Glutamatergic neuron (in vitro differentiated cells): Measurements from ENCODE around the gene DENND2C. TPM values are rescaled to one million over a fixed set of nuclear protein-coding genes. Genes with fewer than 3 reads are reported as not detected.

Experiments used
- DNase-seq: peaks from one replicate; pipeline ENCODE4 v3.0.0; 2022
- H3K27ac Mint-ChIP-seq: one replicate; pipeline ENCODE4 v1.8.0; 2020; ENCODE audit warnings: mild to moderate bottlenecking, mixed read lengths, inconsistent platforms; ENCODE audit not compliant: unreplicated experiment
- H3K27me3 Mint-ChIP-seq: one replicate; pipeline ENCODE4 v1.8.0; 2020; ENCODE audit warnings: mild to moderate bottlenecking, moderate library complexity, mixed read lengths, inconsistent platforms; ENCODE audit not compliant: unreplicated experiment
- H3K36me3 Mint-ChIP-seq: one replicate; pipeline ENCODE4 v1.8.0; 2020; ENCODE audit warnings: mild to moderate bottlenecking, mixed read lengths, inconsistent platforms; ENCODE audit not compliant: unreplicated experiment
- H3K4me1 Mint-ChIP-seq: one replicate; pipeline ENCODE4 v1.8.0; 2020; ENCODE audit warnings: mild to moderate bottlenecking, low read depth, mixed read lengths, inconsistent platforms; ENCODE audit not compliant: unreplicated experiment
- H3K4me3 Mint-ChIP-seq: one replicate; pipeline ENCODE4 v1.8.0; 2020; ENCODE audit warnings: mild to moderate bottlenecking, mixed read lengths, inconsistent platforms; ENCODE audit not compliant: unreplicated experiment
- H3K9me3 Mint-ChIP-seq: one replicate; pipeline ENCODE4 v1.8.0; 2020; ENCODE audit warnings: mild to moderate bottlenecking, moderate library complexity, mixed read lengths, inconsistent platforms; ENCODE audit not compliant: unreplicated experiment
- CTCF ChIP-seq: fragments of 200-600 bp; sonication (generic); IDR thresholded peaks from one replicate; pipeline ENCODE4 v1.5.0; 2021; ENCODE audit not compliant: partially characterized antibody, unreplicated experiment
- total RNA-seq: library from RNA; stranded (reverse); fragmentation: NEBNext Ultra II Directional; extraction: Animal tissue kit (Norgen Biotek cat#: 25700); gene quantifications from one replicate; pipeline ENCODE4 v1.2.1, GENCODE V29; 2021; ENCODE audit not compliant: unreplicated experiment

The DENND2C gene
- total RNA-seq, 1 donor from 2014 or later = 0.54 TPM

- H3K36me3 Mint-ChIP-seq = no peaks in the 10 kb centered on the region
- H3K4me1 Mint-ChIP-seq = no peaks in the 10 kb centered on the region
- no peaks in the 10 kb centered on the region for H3K27me3 Mint-ChIP-seq
- TF ChIP-seq CTCF = no peak
- no peak overlapping the region for H3K4me3 Mint-ChIP-seq
- no peaks in the 10 kb centered on the region for H3K9me3 Mint-ChIP-seq
- H3K27ac Mint-ChIP-seq = no peak overlapping the region
- no peak for DNase-seq
These were observed 59.2 kb downstream of the DENND2C start for GRCh38 chr1:114610546-114611245.

GRCh38 chr1:114609826-114610225, 60.0 kb downstream of the DENND2C start:
- no peak overlapping the region for H3K4me3 Mint-ChIP-seq

GRCh38 chr1:114609026-114609425, 60.8 kb downstream of the DENND2C start:
- no peaks in the 10 kb centered on the region for H3K27me3 Mint-ChIP-seq
- no peak overlapping the region for H3K4me3 Mint-ChIP-seq
- H3K27ac Mint-ChIP-seq = no peak overlapping the region
- H3K4me1 Mint-ChIP-seq = no peaks in the 10 kb centered on the region
- TF ChIP-seq CTCF = no peak
- no peak for DNase-seq
- H3K9me3 Mint-ChIP-seq = no peaks in the 10 kb centered on the region
- H3K36me3 Mint-ChIP-seq = no peaks in the 10 kb centered on the region

More at GRCh38 chr1:114609826-114610225, 60.0 kb downstream of the DENND2C start:
- no peak for TF ChIP-seq CTCF
- DNase-seq = no peak
- Mint-ChIP-seq H3K27me3 (no peaks in the 10 kb centered on the region), H3K9me3 (no peaks in the 10 kb centered on the region), H3K36me3 (no peaks in the 10 kb centered on the region), H3K27ac (no peak overlapping the region), H3K4me1 (no peaks in the 10 kb centered on the region)

GRCh38 chr1:114607223-114607622, 62.6 kb downstream of the DENND2C start:
- Mint-ChIP-seq H3K27me3 (no peaks in the 10 kb centered on the region), H3K4me1 (no peaks in the 10 kb centered on the region), H3K36me3 (no peaks in the 10 kb centered on the region), H3K27ac (no peak overlapping the region), H3K9me3 (no peaks in the 10 kb centered on the region), H3K4me3 (no peak overlapping the region)
- TF ChIP-seq CTCF = no peak
- no peak for DNase-seq

GRCh38 chr1:114597949-114598348, 71.9 kb downstream of the DENND2C start:
- Mint-ChIP-seq H3K4me3 (no peak overlapping the region), H3K4me1 (no peaks in the 10 kb centered on the region), H3K36me3 (no peaks in the 10 kb centered on the region), H3K27me3 (no peaks in the 10 kb centered on the region), H3K9me3 (no peaks in the 10 kb centered on the region), H3K27ac (no peak overlapping the region)
- TF ChIP-seq CTCF = no peak
- DNase-seq = no peak
